Measurements from ENCODE around the gene ATP13A4. TPM values are rescaled to one million over a fixed set of nuclear protein-coding genes. Genes with fewer than 3 reads are reported as not detected.

ATP13A4 gene
- total and polyA plus RNA-seq, 2 of the 4 experiments (the other 2 are of a cell fraction): under 0.01 TPM; not detected in 1

DNA sequence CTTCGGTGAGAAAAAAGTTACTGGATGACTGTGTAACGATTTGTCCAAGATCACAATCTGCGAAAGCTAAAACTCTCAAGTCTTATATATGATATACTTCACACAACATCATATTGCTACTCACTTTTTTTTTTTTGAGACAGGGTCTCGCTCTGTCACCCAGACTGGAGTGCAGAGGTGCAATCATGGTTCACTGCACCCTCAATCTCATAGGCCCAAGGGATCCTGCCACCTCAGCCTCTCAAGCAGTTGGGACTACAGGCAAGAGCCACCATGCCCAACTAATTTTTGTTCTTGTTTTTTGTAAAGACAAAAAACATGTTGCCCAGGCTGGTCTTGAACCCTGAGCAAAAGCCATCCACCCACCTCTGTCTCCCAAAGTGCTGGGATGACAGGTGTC, 5.4 kb upstream of the ATP13A4 start:
- dilution Hi-C loops (cut with HindIII; ENCODE audit: low sequenced_read_pairs, unreplicated experiment) (no loop called here), in situ Hi-C loops (cut with MboI; ENCODE audit: low sequenced_read_pairs) (no loop called here), intact Hi-C loops (cut with micrococcal nuclease) (no loop called here)
- H3K23ac ChIP-seq (ENCODE audit: low read depth, low read length): no peak overlapping the region
- H2BK5ac ChIP-seq (ENCODE audit: low read depth, low read length, poor library complexity, severe bottlenecking): no peak overlapping the region
- no CpG with 5 or more reads among the region's 4 CpGs for WGBS, 2 experiments (ENCODE audit: extremely low coverage in 2 of 2, insufficient read length in 1 of 2)
- H2BK120ac ChIP-seq (ENCODE audit: low read depth, low read length): no peak overlapping the region
- H3K4me1 ChIP-seq (ENCODE audit: control insufficient read depth, insufficient read depth, low read length): no peaks in the 10 kb centered on the region
- H3K27me3 ChIP-seq (ENCODE audit: control insufficient read depth, insufficient read depth, low read length): no peaks in the 10 kb centered on the region; the same call in 1 of the 2 replicates
- no peak overlapping the region for H3K4ac ChIP-seq (ENCODE audit: low read depth, low read length)
- H4K8ac ChIP-seq (ENCODE audit: low read depth in 2 of 2, low read length in 2 of 2): no peak overlapping the region
- H3K36me3 ChIP-seq (ENCODE audit: control insufficient read depth, insufficient read depth, low read length): no peaks in the 10 kb centered on the region
- H4K5ac ChIP-seq (ENCODE audit: low read depth, low read length): no peak overlapping the region
- no peak overlapping the region for H3K4me2 ChIP-seq (ENCODE audit: low read depth, low read length)
- H3K56ac ChIP-seq (ENCODE audit: extremely low read depth, insufficient read depth, low read length): no peak overlapping the region
- H4K91ac ChIP-seq (ENCODE audit: insufficient read depth, low read depth, low read length): no peak overlapping the region
- ChIA-PET CTCF (no interaction called here), POLR2A (ENCODE audit: unreplicated experiment) (no interaction called here)
- no peak overlapping the region for H3K4me3 ChIP-seq (ENCODE audit: insufficient read depth, low read depth, low read length)
- TF ChIP-seq BHLHE40 (IDR thresholded peaks at IDR 0.05; ENCODE audit: low read depth, low read length): no peak
- TF ChIP-seq, protein P1, sequence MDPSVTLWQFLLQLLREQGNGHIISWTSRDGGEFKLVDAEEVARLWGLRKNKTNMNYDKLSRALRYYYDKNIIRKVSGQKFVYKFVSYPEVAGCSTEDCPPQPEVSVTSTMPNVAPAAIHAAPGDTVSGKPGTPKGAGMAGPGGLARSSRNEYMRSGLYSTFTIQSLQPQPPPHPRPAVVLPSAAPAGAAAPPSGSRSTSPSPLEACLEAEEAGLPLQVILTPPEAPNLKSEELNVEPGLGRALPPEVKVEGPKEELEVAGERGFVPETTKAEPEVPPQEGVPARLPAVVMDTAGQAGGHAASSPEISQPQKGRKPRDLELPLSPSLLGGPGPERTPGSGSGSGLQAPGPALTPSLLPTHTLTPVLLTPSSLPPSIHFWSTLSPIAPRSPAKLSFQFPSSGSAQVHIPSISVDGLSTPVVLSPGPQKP (IDR thresholded peaks at IDR 0.05; ENCODE audit: borderline replicate concordance, low read depth, low read length): no peak
- no peak for TF ChIP-seq SMC3 (IDR thresholded peaks at IDR 0.05; ENCODE audit: low read depth, low read length)
- TF ChIP-seq CHD1 (IDR thresholded peaks at IDR 0.05; ENCODE audit: low read depth, low read length): no peak
- TF ChIP-seq, protein P2, sequence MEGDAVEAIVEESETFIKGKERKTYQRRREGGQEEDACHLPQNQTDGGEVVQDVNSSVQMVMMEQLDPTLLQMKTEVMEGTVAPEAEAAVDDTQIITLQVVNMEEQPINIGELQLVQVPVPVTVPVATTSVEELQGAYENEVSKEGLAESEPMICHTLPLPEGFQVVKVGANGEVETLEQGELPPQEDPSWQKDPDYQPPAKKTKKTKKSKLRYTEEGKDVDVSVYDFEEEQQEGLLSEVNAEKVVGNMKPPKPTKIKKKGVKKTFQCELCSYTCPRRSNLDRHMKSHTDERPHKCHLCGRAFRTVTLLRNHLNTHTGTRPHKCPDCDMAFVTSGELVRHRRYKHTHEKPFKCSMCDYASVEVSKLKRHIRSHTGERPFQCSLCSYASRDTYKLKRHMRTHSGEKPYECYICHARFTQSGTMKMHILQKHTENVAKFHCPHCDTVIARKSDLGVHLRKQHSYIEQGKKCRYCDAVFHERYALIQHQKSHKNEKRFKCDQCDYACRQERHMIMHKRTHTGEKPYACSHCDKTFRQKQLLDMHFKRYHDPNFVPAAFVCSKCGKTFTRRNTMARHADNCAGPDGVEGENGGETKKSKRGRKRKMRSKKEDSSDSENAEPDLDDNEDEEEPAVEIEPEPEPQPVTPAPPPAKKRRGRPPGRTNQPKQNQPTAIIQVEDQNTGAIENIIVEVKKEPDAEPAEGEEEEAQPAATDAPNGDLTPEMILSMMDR (conservative IDR thresholded peaks at IDR 0.05; ENCODE audit: low read depth, low read length): no peak
- TF ChIP-seq, protein P3, sequence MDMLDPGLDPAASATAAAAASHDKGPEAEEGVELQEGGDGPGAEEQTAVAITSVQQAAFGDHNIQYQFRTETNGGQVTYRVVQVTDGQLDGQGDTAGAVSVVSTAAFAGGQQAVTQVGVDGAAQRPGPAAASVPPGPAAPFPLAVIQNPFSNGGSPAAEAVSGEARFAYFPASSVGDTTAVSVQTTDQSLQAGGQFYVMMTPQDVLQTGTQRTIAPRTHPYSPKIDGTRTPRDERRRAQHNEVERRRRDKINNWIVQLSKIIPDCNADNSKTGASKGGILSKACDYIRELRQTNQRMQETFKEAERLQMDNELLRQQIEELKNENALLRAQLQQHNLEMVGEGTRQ (IDR thresholded peaks at IDR 0.05; ENCODE audit: low read depth, low read length): no peak
- no peak for TF ChIP-seq RFX5 (IDR thresholded peaks at IDR 0.05; ENCODE audit: low read depth, low read length)
- no peak overlapping the region for H3K27ac ChIP-seq (ENCODE audit: insufficient read depth, low read length)
- H4K20me1 ChIP-seq (ENCODE audit: insufficient read depth, low read length): no peaks in the 10 kb centered on the region
- H3K9me1 ChIP-seq (ENCODE audit: insufficient read depth, low read length): no peaks in the 10 kb centered on the region; the same call in 1 of the 2 replicates
- no peak overlapping the region for H2AK9ac ChIP-seq (replicated peaks; ENCODE audit: low read depth, low read length, poor library complexity)
- H3K9ac ChIP-seq (ENCODE audit: low read depth, low read length): no peak overlapping the region
- H2AFZ ChIP-seq (replicated peaks; ENCODE audit: low read length, poor library complexity): no peak overlapping the region
- no peaks in the 10 kb centered on the region for H3K79me1 ChIP-seq (ENCODE audit: low read depth in 1 of 2, low read length in 2 of 2)
- H2BK20ac ChIP-seq (ENCODE audit: low read depth, low read length): no peak overlapping the region
- H3K9me3 ChIP-seq (ENCODE audit: control insufficient read depth, insufficient read depth, low read length): no peaks in the 10 kb centered on the region
- H3K18ac ChIP-seq (ENCODE audit: low read depth, low read length): no peak overlapping the region
- no peak for ATAC-seq (ENCODE audit: low read depth)
- H2BK15ac ChIP-seq (ENCODE audit: low read depth, low read length): no peak overlapping the region
- no peak overlapping the region for H3K14ac ChIP-seq (replicated peaks; ENCODE audit: low read depth, low read length)
- DNase-seq: no peak
- no TSS peak for BruUV-seq (replicated peaks)
- no peak overlapping the region for H2AK5ac ChIP-seq (ENCODE audit: low read depth, low read length)

Data from IMR-90 (cell line).